GM12878 (cell line): ENCODE data around the gene SENP3.

Experiments
- POLR2A ChIP-seq: IDR thresholded peaks from 2 replicates; pipeline ENCODE4 v1.6.1; 2011; ENCODE audit warnings: low read depth, mild to moderate bottlenecking, low read length
- POLR2AphosphoS2 ChIP-seq: IDR thresholded peaks from 2 replicates; pipeline ENCODE4 v1.6.1; 2011; ENCODE audit warnings: low read depth, mild to moderate bottlenecking, low read length, improper control_type of control experiment, moderate library complexity
- RCOR1 ChIP-seq: conservative IDR thresholded peaks from 2 replicates; pipeline ENCODE4 v1.6.1; 2012; ENCODE audit warnings: low read depth, low read length, improper control_type of control experiment
- SMC3 ChIP-seq: IDR thresholded peaks from 2 replicates; pipeline ENCODE4 v1.6.1; 2011; ENCODE audit warnings: low read length, improper control_type of control experiment, borderline replicate concordance
- SUPT20H ChIP-seq: IDR thresholded peaks from 2 replicates; pipeline ENCODE4 v1.6.1; 2011; ENCODE audit warnings: low read depth, mild to moderate bottlenecking, low read length, moderate library complexity, borderline replicate concordance; ENCODE audit not compliant: control insufficient read depth
- ZNF384 ChIP-seq: IDR thresholded peaks from 2 replicates; pipeline ENCODE4 v1.6.1; 2012; ENCODE audit warnings: low read depth, mild to moderate bottlenecking, low read length, improper control_type of control experiment, borderline replicate concordance
- TF ChIP-seq, protein P1 (sequence below), 3 experiments: IDR thresholded peaks in 2 of 3; conservative IDR thresholded peaks in 1 of 3; 2 replicates each; pipeline ENCODE4 v1.5.1; 2011; ENCODE audit warnings: low read depth in 3 of 3, low read length in 3 of 3, mild to moderate bottlenecking in 3 of 3, control low read depth in 2 of 3, moderate library complexity in 2 of 3, inconsistent platforms in 1 of 3, mixed read lengths in 1 of 3; ENCODE audit not compliant: control insufficient read depth in 2 of 3, insufficient read depth in 1 of 3; ENCODE audit errors: extremely low read depth in 1 of 3

DNA sequence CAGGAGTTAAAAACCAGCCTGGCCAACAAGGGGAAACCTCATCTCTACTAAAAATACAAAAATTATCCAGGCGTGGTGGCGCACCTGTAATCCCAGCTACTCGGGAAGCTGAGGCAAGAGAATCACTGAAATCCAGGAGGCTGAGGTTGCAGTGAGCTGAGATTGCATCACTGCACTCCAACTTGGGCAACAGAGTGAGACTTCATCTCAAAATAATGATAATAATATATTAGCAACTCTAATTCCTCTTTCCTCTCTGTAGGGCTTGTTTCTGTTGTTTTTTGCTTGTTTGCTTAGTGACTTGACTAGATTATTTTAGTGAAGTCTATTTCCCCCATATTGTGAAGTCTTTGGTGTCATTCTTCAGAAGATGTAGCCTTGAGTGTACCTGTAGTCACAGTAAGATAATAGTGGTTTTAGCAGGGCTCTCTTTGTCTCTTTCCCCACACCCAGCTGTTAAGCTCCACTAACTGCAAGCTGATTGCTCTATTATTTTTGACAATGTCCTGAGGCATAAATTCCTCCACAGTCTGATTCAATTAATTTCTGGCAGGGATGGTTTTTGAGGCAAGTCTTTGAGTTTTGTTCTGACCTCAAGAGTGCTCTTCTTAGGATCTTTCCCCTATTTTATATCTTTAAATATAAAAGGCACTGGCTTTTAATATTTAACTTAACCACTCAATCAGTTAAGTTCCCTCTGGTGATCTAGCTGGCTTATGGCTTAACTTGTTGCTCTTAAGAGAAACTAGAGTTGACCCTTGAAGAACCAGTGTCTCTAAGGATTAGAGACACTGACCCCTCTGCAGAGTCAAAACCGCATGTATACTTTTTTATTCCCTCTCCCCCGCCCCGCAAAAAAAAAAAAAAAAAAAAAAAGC is 31.5 kb upstream of the SENP3 start:
- TF ChIP-seq RCOR1 (no peak), POLR2AphosphoS2 (no peak), SMC3 (no peak), SUPT20H (no peak), POLR2A (no peak), ZNF384 (no peak)
- TF ChIP-seq, protein P1, sequence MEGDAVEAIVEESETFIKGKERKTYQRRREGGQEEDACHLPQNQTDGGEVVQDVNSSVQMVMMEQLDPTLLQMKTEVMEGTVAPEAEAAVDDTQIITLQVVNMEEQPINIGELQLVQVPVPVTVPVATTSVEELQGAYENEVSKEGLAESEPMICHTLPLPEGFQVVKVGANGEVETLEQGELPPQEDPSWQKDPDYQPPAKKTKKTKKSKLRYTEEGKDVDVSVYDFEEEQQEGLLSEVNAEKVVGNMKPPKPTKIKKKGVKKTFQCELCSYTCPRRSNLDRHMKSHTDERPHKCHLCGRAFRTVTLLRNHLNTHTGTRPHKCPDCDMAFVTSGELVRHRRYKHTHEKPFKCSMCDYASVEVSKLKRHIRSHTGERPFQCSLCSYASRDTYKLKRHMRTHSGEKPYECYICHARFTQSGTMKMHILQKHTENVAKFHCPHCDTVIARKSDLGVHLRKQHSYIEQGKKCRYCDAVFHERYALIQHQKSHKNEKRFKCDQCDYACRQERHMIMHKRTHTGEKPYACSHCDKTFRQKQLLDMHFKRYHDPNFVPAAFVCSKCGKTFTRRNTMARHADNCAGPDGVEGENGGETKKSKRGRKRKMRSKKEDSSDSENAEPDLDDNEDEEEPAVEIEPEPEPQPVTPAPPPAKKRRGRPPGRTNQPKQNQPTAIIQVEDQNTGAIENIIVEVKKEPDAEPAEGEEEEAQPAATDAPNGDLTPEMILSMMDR (IDR thresholded peaks at IDR 0.05 in 2 of 3, conservative IDR thresholded peaks at IDR 0.05 in 1 of 3; ENCODE audit: control insufficient read depth in 2 of 3, extremely low read depth in 1 of 3, insufficient read depth in 1 of 3, low read depth in 3 of 3, low read length in 3 of 3): no peak
